K562 (cell line): Measurements from ENCODE around the gene CGB3. TPM values are rescaled to one million over a fixed set of nuclear protein-coding genes. Genes with fewer than 3 reads are reported as not detected.

Experiments used
- CHCHD3 ChIP-seq: fragments of 250-450 bp; sonication (Bioruptor Pico); IDR thresholded peaks from 2 replicates; pipeline ENCODE4 v2.1.2; 2022; ENCODE audit warnings: mild to moderate bottlenecking
- DMBX1 ChIP-seq: fragments of 250-450 bp; sonication (Bioruptor Pico); IDR thresholded peaks from 2 replicates; pipeline ENCODE4 v1.8.0; 2022; ENCODE audit warnings: inconsistent platforms, mild to moderate bottlenecking, moderate library complexity, borderline replicate concordance
- ESRRB ChIP-seq: fragments of 250-450 bp; sonication (Bioruptor Pico); IDR thresholded peaks from 2 replicates; pipeline ENCODE4 v1.5.0; 2020; ENCODE audit warnings: mild to moderate bottlenecking, moderate library complexity, borderline replicate concordance
- GABPB1 ChIP-seq: sonication (generic); formaldehyde crosslinking; IDR thresholded peaks from 2 replicates; pipeline ENCODE4 v1.8.0; 2022; ENCODE audit warnings: mild to moderate bottlenecking, missing genetic modification reagents
- KDM1A ChIP-seq, 2 experiments: fragments of 450-650 bp; IDR thresholded peaks; 2 replicates each; pipeline ENCODE4 v1.6.1; 2016; ENCODE audit warnings: mild to moderate bottlenecking in 2 of 2
- PHF8 ChIP-seq: fragments of 200-600 bp; sonication (generic); IDR thresholded peaks from 2 replicates; pipeline ENCODE4 v1.6.1; 2012; ENCODE audit warnings: mixed run types, mild to moderate bottlenecking, inconsistent platforms, low read length, moderate library complexity, borderline replicate concordance
- POLR2H ChIP-seq: IDR thresholded peaks from 2 replicates; pipeline ENCODE4 v1.6.1; 2016; ENCODE audit warnings: missing genetic modification characterization, low read depth, mild to moderate bottlenecking, control low read depth, missing compliant biosample characterization, moderate library complexity
- RCOR1 ChIP-seq, 2 experiments: IDR thresholded peaks; 2 replicates each; pipeline ENCODE4 v1.6.1; 2012; ENCODE audit warnings: low read depth in 2 of 2, low read length in 2 of 2, borderline replicate concordance in 1 of 2, improper control_type of control experiment in 1 of 2
- THRAP3 ChIP-seq: fragments of 450-650 bp; IDR thresholded peaks from 2 replicates; pipeline ENCODE4 v1.6.1; 2016; ENCODE audit warnings: mild to moderate bottlenecking, inconsistent platforms, borderline replicate concordance
- YY1 ChIP-seq, 3 experiments: IDR thresholded peaks; 2 replicates each; pipeline ENCODE4 v1.6.1; 2011; ENCODE audit warnings: low read length in 2 of 3, mild to moderate bottlenecking in 2 of 3, moderate library complexity in 2 of 3, borderline replicate concordance in 1 of 3, control low read depth in 1 of 3, low read depth in 1 of 3; ENCODE audit not compliant: insufficient read depth in 3 of 3, insufficient replicate concordance in 2 of 3, control insufficient read depth in 1 of 3, insufficient read length in 1 of 3; ENCODE audit errors: extremely low read depth in 1 of 3
- ZNF12 ChIP-seq: sonication (generic); formaldehyde crosslinking; IDR thresholded peaks from 2 replicates; pipeline ENCODE4 v1.4.0; 2020; ENCODE audit warnings: mild to moderate bottlenecking, missing genetic modification reagents
- ZNF24 ChIP-seq: fragments of 450-650 bp; IDR thresholded peaks from 2 replicates; pipeline ENCODE4 v1.6.1; 2016
- polyA plus RNA-seq, 8 experiments: library from polyadenylated mRNA; depleted of rRNA in 4 of 8; stranded (reverse) in 5 of 8; unstranded in 3 of 8; fragments of >200 nt; fragmentation: Nextera tagmentation in 2 of 8; fragmentation: Illumina TruSeq in 1 of 8; extraction: Ambion mirVana in 2 of 8; extraction: Trizol in 1 of 8; gene quantifications; 2 replicates each; pipeline versions ENCODE4 v1.2.1 to v1.2.3, GENCODE V29; 2011 to 2014; ENCODE audit warnings: inconsistent platforms in 1 of 8, missing spikeins in 1 of 8
- total RNA-seq, 7 experiments: library from RNA; depleted of rRNA in 6 of 7; stranded (reverse); fragments of >200 nt in 6 of 7; fragmentation: Illumina TruSeq in 2 of 7; extraction: Trizol in 2 of 7; gene quantifications; 2 replicates each; pipeline versions ENCODE4 v1.2.1 to v1.2.3, GENCODE V29; 2011 to 2021; ENCODE audit warnings: low replicate concordance in 1 of 7
- TF ChIP-seq, protein P1 (sequence below): fragments of 250-450 bp; sonication (Bioruptor Pico); IDR thresholded peaks from 2 replicates; pipeline ENCODE4 v1.4.0; 2020; ENCODE audit warnings: borderline replicate concordance
- TF ChIP-seq, protein P2 (sequence below): sonication (generic); formaldehyde crosslinking; IDR thresholded peaks from 2 replicates; pipeline ENCODE4 v1.8.1; 2023; ENCODE audit warnings: missing genetic modification reagents, mild to moderate bottlenecking, borderline replicate concordance
- TF ChIP-seq, protein P3 (sequence below): IDR thresholded peaks from 2 replicates; pipeline ENCODE4 v1.6.1; 2011; ENCODE audit warnings: borderline replicate concordance, low read depth, mild to moderate bottlenecking, moderate library complexity, low read length; ENCODE audit not compliant: insufficient read depth, poor library complexity, severe bottlenecking
- TF ChIP-seq, protein P4 (sequence below): fragments of 250-450 bp; sonication (Bioruptor Pico); IDR thresholded peaks from 2 replicates; pipeline ENCODE4 v1.8.0; 2022; ENCODE audit warnings: moderate library complexity, mild to moderate bottlenecking, inconsistent platforms

The CGB3 gene
- total and polyA plus RNA-seq, 9 of the 15 experiments (the other 6 are each of a cell fraction or from before 2014, with no cell fraction given): not detected

DNA sequence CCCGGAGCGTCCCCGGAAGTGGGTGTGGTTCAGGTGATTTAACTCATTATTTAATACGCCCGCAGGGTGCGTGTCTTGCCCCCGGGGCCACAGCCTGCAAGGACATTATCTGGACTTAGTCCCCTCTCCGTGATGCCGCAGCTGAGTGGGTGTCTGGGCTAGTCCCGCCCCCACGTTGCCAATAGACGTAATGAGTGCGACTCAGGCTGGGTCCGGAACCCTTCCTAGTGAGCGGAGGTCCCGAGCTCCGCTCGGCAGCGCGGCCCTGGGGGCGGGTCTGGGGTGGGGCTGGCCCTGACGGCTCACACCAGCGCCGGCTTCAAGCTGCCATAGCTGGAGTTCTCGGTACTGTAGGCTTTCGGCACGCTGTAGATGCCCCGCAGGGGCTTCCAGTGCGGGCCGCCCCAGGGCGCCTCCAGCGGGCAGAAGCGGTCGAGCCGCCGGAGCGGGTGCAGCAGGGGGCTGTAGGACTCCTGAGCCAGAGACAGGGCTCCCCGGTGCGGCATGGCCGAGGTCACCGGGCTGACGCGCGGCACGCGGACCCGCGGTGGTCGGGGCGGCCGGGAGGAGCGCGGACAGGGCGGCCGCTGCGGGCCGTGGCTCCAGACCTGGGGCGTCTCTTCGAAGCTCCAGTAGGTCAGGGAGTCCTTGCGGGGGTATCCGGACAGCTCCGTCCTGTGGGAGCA lies 6.3 kb downstream of the CGB3 start (continued):
- TF ChIP-seq, protein P1, sequence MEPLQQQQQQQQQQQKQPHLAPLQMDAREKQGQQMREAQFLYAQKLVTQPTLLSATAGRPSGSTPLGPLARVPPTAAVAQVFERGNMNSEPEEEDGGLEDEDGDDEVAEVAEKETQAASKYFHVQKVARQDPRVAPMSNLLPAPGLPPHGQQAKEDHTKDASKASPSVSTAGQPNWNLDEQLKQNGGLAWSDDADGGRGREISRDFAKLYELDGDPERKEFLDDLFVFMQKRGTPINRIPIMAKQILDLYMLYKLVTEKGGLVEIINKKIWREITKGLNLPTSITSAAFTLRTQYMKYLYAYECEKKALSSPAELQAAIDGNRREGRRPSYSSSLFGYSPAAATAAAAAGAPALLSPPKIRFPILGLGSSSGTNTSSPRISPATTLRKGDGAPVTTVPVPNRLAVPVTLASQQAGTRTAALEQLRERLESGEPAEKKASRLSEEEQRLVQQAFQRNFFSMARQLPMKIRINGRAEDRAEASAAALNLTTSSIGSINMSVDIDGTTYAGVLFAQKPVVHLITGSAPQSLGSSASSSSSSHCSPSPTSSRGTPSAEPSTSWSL: no peak
- TF ChIP-seq PHF8: no peak
- TF ChIP-seq CHCHD3 (CRISPR knock-in tag): no peak
- TF ChIP-seq ZNF24: no peak
- TF ChIP-seq KDM1A (IDR thresholded peaks at IDR 0.05): no peak
- TF ChIP-seq RCOR1 (IDR thresholded peaks at IDR 0.05; ENCODE audit: borderline replicate concordance in 1 of 2, low read depth in 2 of 2, low read length in 2 of 2): no peak
- TF ChIP-seq ESRRB (CRISPR knock-in tag): no peak
- TF ChIP-seq, protein P2, sequence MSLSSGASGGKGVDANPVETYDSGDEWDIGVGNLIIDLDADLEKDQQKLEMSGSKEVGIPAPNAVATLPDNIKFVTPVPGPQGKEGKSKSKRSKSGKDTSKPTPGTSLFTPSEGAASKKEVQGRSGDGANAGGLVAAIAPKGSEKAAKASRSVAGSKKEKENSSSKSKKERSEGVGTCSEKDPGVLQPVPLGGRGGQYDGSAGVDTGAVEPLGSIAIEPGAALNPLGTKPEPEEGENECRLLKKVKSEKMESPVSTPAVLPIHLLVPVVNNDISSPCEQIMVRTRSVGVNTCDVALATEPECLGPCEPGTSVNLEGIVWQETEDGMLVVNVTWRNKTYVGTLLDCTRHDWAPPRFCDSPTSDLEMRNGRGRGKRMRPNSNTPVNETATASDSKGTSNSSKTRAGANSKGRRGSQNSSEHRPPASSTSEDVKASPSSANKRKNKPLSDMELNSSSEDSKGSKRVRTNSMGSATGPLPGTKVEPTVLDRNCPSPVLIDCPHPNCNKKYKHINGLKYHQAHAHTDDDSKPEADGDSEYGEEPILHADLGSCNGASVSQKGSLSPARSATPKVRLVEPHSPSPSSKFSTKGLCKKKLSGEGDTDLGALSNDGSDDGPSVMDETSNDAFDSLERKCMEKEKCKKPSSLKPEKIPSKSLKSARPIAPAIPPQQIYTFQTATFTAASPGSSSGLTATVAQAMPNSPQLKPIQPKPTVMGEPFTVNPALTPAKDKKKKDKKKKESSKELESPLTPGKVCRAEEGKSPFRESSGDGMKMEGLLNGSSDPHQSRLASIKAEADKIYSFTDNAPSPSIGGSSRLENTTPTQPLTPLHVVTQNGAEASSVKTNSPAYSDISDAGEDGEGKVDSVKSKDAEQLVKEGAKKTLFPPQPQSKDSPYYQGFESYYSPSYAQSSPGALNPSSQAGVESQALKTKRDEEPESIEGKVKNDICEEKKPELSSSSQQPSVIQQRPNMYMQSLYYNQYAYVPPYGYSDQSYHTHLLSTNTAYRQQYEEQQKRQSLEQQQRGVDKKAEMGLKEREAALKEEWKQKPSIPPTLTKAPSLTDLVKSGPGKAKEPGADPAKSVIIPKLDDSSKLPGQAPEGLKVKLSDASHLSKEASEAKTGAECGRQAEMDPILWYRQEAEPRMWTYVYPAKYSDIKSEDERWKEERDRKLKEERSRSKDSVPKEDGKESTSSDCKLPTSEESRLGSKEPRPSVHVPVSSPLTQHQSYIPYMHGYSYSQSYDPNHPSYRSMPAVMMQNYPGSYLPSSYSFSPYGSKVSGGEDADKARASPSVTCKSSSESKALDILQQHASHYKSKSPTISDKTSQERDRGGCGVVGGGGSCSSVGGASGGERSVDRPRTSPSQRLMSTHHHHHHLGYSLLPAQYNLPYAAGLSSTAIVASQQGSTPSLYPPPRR (CRISPR knock-in tag): no peak
- TF ChIP-seq, protein P3, sequence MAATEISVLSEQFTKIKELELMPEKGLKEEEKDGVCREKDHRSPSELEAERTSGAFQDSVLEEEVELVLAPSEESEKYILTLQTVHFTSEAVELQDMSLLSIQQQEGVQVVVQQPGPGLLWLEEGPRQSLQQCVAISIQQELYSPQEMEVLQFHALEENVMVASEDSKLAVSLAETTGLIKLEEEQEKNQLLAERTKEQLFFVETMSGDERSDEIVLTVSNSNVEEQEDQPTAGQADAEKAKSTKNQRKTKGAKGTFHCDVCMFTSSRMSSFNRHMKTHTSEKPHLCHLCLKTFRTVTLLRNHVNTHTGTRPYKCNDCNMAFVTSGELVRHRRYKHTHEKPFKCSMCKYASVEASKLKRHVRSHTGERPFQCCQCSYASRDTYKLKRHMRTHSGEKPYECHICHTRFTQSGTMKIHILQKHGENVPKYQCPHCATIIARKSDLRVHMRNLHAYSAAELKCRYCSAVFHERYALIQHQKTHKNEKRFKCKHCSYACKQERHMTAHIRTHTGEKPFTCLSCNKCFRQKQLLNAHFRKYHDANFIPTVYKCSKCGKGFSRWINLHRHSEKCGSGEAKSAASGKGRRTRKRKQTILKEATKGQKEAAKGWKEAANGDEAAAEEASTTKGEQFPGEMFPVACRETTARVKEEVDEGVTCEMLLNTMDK: peak; percentile 46
- no peak for TF ChIP-seq DMBX1 (CRISPR knock-in tag)
- no peak for TF ChIP-seq THRAP3
- TF ChIP-seq YY1 (IDR thresholded peaks at IDR 0.05; ENCODE audit: borderline replicate concordance in 1 of 3, control insufficient read depth in 1 of 3, extremely low read depth in 1 of 3, insufficient read depth in 3 of 3, insufficient read length in 1 of 3, insufficient replicate concordance in 2 of 3, low read depth in 1 of 3, low read length in 2 of 3): peak in 1 of 3 experiments; percentile 18
- TF ChIP-seq ZNF12 (CRISPR knock-in tag): no peak
- no peak for TF ChIP-seq POLR2H
- 0 out of 2 replicates have a peak, but pooled peaks have one; percentile 24 for TF ChIP-seq GABPB1 (CRISPR knock-in tag)
- TF ChIP-seq, protein P4, sequence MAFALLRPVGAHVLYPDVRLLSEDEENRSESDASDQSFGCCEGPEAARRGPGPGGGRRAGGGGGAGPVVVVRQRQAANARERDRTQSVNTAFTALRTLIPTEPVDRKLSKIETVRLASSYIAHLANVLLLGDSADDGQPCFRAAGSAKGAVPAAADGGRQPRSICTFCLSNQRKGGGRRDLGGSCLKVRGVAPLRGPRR (CRISPR knock-in tag): no peak
